Posterior cingulate gyrus (tissue), 11 donors: ENCODE data around the gene CYP3A7.
A peak's percentile ranks its signal among the peaks of the same experiment; 100 is the strongest.
"Not testable (repeated sequence)": the region's sequence is repeated elsewhere in the genome, so short reads cannot be mapped to it uniquely, and the experiment has no call there.

Experiments
- DNase-seq, 10 donors: peaks; one replicate each; pipeline versions ENCODE4 v3.0.0 to v3.0.0-alpha.2; 2020 to 2021; ENCODE audit warnings: mixed read lengths in 3 of 10
- intact Hi-C: fragments of 100-400 bp; cut with DNase I; formaldehyde crosslinking; loops from one replicate; pipeline ENCODE4 v1.15.1; 2023

The CYP3A7 gene

DNA sequence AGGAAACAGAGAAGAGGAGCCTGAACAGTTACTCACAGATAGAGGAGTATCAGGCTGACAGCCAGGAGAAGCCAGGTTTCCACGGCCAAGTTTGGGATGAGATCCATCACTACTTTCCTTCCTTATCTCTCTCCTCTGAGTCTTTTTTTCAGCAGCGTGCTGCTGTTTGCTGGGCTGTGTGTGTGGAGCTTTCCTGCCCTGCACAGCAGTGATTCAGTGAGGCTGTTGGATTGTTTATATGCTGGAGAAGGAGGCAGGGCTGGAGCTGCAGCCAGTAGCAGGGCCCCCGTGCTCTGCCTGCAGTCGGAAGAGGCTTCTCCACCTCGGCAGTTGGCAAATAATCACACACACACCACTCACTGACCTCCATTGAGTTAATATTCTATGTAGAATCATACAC is at the start of gene CYP3A7:
CYP3A7 (minus strand) TSS at position 210 of the 400 bp plus-strand sequence; CDS start at position 107, 103 bp downstream.
- DNase-seq, result no peak
- intact Hi-C loops, result no loop called here

- intact Hi-C loops, result no loop called here
- DNase-seq, result peak in 5 of 10 donors; percentile 11 to 85 (median 20)
Measured at GRCh38 chr7:99784007-99784406, 49.0 kb upstream of the CYP3A7 start, which contains the start of gene CYP3A4. Gene CYP3A4 (minus strand): TSS chr7:99784184. CDS start chr7:99784081, 103 bp downstream.

DNA sequence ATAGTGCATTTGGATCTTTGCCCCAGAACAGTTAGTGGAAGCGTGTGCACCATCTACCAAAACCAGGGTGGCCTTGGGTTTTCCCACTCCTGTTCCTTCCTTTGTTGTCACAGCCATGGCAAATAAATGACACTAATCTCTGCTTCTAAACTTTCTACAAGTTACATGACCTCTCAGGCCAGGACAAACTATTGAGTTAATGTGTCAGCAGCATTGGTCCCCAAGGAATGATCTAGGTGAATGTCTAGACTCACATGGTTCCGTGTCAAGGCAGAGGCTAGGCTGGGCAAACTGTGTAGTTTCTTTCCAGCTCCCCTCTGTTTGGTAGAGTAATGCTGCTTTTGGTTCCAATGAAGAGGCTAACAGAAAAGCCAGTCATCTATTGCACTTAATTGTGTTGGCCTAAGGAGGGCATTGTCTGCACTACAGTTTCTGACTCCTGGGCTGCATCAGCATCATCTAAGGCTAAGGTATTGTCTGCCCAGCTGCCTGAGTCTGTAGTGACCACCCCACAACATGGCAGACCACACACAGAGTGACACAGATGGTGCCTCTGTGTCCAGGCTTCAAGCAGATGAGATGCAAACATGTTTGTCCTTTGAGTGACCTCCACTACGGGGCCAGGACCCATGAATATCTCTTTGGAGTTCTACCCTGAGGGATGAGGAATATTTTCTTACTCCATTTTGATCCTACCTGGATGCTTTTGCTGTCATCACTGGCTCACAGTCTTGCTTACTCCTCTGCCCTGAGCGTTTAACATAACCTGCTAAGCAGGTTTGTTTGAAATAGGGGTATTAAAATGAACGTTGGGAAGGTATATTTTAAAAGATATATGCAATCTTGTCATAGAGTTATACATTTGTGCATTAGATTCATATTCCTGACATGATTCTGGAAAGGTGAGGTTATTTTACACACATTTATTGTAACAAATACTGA is 47.3 kb upstream of the CYP3A7 start:
- DNase-seq, result no peak
- intact Hi-C loops, result no loop called here

GRCh38 chr7:99780588-99780987 is 45.6 kb upstream of the CYP3A7 start:
- no peak for DNase-seq
- intact Hi-C loops, result no loop called here

DNA sequence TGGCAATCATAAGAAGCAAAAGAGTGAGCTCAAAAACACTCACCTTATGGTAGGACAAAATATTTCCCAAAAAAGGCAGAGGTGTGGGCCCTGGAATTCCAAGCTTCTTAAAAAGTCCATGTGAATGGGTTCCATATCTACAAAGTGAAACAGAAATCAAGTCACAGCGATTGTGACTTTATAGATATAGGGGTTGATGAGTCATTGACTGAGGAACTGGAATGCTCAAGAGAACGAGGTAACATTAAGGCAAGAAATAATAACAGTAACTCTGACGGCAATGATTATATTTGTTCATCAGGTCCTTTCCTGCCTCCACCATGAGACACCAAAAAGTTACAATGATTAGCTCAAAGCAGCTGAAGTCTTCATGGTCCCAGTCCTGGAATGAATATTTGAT is 45.0 kb upstream of the CYP3A7 start:
- no peak for DNase-seq
- intact Hi-C loops, result no loop called here

GRCh38 chr7:99778880-99779279 is 43.9 kb upstream of the CYP3A7 start:
- intact Hi-C loops, result no loop called here
- DNase-seq, result peak in 1 of 10 donors; percentile 57

DNA sequence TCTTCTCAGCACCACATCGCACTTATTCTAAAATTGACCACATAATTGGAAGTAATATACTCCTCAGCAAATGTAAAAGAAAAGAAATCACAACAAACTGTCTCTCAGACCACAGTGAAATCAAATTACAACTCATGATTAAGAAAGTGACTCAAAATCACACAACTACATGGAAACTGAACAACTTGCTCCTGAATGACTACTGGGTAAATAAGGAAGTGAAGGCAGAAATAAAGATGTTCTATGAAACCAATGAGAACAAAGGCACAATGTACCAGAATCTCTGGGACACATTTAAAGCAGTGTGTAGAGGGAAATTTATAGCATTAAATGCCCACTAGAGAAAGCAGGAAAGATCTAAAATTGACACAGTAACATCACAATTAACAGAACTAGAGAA is 38.4 kb upstream of the CYP3A7 start:
- intact Hi-C loops, DNase-seq: not testable (repeated sequence)

- intact Hi-C loops, result no loop called here
Measured at GRCh38 chr7:99772565-99772964, 37.6 kb upstream of the CYP3A7 start.

GRCh38 chr7:99769494-99769893 is 34.5 kb upstream of the CYP3A7 start:
- intact Hi-C loops, DNase-seq: not testable (repeated sequence)

More at GRCh38 chr7:99772565-99772964, 37.6 kb upstream of the CYP3A7 start:
- DNase-seq, result no peak

DNA sequence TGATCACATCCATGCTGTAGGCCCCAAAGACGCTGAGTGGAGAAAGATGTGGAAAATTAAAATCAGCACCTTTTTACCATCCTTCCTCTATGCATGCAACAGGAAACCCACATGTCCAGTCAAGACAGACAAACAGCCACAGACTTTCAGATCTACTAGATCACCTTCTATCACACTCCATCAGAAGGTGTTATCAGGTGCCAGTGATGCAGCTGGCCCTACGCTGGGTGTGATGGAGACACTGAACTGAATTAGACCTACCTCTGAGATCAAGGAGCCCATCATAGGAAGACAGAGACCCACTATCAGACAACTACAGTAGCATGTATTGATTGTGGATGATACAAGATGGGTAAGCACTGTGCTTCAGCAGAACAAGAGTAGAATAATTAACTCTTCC is 33.5 kb upstream of the CYP3A7 start:
- no peak for DNase-seq
- intact Hi-C loops, result no loop called here

DNA sequence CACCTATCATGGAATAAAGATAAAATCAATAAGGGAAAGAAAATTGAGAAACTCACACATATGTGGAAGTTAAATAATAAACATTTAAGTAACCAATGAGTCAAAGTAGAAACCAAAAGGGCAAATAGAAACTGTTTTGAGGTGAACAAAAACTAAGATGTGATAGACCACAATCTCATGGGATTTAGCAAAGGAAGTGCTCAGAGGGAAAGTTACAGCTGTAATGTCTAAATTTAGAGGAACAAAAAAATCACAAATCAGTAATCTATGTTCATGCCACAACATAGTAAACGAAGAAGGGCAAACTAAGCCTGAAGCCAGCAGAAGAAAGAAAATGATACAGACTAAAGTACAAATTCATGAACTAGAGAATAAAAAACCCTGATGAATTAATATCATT is 32.7 kb upstream of the CYP3A7 start:
- no peak for DNase-seq
- intact Hi-C loops, result no loop called here

GRCh38 chr7:99766484-99767099 is 31.6 kb upstream of the CYP3A7 start:
- intact Hi-C loops, result no loop called here
- DNase-seq, result no peak

DNA sequence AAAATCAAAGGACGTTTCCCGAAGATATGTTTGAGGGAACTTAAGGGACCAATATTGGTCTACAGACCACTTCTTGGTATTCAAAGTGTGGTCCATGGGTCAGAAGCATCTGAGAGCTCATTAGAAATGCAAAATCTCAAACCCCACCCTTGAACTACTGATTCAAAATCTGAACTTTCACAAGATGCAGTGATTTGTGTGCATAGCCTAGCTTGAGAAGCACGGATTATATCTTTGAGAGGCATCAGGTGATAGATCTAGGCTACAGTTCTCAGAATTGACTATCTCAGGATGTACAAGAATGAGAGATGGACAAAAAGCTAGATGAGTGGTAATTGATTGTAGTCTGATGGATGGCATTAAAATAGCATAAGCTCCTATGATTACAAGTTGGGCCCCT is 29.5 kb upstream of the CYP3A7 start:
- intact Hi-C loops, result no loop called here
- no peak for DNase-seq

- intact Hi-C loops, result no loop called here
- DNase-seq, result no peak
Measured at GRCh38 chr7:99762680-99763327, 27.8 kb upstream of the CYP3A7 start.

DNA sequence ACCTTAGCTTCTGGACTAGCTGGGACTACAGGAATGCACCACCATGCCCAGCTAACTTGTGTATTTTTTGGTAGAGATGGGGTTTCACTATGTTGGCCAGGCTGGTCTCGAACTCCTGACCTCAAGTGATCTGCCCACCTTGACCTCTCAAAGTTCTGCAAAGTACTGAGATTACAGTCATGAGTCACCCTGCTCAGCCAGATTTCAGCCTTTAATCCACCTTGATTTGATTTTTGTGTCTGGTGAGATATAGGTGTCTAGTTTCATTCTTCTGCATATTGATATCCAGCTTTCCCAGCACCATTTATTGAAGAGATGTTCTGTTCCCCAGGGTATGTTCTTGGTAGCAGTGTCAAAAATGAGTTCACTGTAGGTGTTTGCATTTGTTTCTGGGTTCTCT is 20.1 kb upstream of the CYP3A7 start:
- intact Hi-C loops, result no loop called here
- DNase-seq, result no peak

DNA sequence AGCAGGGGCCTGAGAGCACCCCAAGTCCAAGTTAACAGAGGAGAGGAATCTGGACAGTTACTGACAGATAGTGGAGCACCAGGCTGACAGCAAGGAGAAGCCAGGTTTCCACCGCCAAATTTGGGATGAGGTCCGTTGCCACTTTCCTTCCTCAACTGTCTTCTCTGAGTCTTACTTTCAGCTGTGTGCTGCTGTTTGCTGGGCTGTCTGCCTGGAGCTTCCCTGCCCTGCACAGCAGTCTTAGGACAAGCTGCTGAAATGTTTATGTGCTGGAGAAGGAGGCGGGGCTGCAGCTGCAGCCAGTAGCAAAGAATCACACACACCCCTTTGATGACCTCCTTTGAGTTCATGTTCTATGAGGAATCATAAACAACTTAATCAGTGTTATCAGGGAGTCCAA is 17.4 kb upstream of the CYP3A7 start:
- no peak for DNase-seq

DNA sequence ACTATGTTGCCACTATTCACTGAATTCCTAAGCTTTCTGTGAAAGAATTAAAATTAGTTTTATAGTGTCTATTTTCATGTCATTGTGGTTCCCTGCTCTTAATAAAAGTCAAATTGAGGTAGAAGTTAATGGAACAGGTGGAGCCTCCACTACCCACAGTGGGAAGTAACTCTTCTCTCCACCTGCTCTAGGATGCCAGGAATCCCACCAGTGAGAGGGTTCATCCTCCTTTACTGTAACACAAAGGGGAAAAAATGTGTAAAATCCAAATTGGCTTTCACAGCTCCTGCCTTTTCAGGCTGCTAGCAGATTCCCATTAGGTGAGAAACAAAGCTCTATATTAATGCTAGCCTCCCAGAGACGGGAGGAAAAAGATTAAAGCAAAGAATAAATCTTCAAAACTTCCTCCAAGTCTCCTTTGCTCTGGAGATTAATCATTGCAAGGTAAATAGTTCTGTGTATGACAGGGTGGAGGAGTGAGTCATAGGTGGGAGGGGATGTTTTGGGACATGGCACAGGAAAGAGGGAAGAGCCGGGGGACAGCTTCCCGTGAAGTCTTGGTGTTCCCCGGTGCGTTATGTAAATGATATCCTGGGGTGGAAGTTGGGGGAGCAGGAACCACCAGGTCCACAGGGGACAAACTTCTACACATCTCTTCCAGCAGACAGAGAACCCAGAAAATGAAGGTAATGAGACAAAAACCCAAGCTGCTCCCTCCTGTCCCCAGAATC is 16.5 kb upstream of the CYP3A7 start:
- DNase-seq, intact Hi-C loops: not testable (repeated sequence)

More for the DNA sequence above, 17.4 kb upstream of the CYP3A7 start:
- intact Hi-C loops, result no loop called here

- DNase-seq, result no peak
- intact Hi-C loops, result no loop called here
Measured at GRCh38 chr7:99748846-99749579, 14.0 kb upstream of the CYP3A7 start.

DNA sequence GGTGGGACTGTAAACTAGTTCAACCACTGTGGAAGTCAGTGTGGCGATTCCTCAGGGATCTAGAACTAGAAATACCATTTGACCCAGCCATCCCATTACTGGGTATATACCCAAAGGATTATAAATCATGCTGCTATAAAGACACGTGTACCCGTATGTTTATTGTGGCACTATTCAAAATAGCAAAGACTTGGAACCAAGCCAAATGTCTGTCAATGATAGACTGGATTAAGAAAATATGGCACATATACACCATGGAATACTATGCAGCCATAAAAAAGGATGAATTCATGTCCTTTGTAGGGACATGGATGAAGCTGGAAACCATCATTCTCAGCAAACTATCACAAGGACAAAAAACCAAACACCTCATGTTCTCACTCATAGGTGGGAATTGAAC is 11.9 kb upstream of the CYP3A7 start:
- intact Hi-C loops, DNase-seq: not testable (repeated sequence)

GRCh38 chr7:99745395-99745794 is 10.4 kb upstream of the CYP3A7 start:
- DNase-seq, intact Hi-C loops: not testable (repeated sequence)
